Stimulated activated CD4-positive, alpha-beta T cell treated with anti-CD3 and anti-CD28 coated beads, Interleukin-15, amount 100 ng/mL, for 24 hours (primary cell): ENCODE data around the gene LRP2.
"Not testable (repeated sequence)": the region's sequence is repeated elsewhere in the genome, so short reads cannot be mapped to it uniquely, and the experiment has no call there.

Source experiments
- DNase-seq: peaks from one replicate; pipeline ENCODE4 v3.0.0-alpha.2; 2020

LRP2 gene

DNA sequence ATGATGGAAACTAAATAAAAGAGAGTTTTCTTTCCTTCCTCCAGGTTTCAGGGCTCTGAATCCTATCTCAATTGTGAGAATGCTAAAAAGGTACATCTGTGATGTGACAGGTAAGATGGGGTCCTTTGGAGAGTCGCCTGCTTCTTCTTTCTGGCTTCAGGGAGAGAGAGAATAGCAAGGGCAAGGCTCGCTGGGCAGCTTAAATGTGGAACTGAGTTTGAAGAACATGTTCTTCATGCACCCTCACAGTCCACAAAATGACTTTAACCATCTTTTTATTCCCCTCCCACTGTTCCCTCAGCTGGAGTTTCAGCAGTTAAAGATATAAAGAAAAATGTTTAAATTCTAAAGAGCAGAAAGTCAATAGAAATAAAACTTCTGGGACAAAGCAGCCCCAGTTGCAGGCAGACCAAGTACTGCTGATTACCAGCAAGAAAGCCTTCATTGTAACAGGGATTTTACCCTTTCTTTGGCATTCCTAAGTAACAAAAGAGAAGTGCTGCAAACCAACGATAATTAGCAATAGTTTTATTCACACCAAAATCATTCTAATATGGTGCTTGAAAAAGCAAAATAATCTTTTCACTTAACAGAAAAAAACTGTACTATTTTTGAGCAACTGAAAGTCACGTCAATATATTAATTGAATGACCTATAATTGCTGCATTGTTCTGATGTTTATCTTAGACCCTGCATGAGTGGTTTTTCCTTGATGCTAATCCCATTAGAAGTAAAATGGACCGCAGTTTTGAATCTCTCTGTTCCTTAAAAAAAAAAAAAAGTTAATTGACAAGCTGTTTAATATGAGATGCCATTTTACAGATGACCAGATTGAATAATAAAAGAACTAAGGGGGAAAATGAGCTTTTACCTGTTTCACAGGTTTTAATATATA, 61.5 kb downstream of the LRP2 start:
- DNase-seq, result no peak

DNA sequence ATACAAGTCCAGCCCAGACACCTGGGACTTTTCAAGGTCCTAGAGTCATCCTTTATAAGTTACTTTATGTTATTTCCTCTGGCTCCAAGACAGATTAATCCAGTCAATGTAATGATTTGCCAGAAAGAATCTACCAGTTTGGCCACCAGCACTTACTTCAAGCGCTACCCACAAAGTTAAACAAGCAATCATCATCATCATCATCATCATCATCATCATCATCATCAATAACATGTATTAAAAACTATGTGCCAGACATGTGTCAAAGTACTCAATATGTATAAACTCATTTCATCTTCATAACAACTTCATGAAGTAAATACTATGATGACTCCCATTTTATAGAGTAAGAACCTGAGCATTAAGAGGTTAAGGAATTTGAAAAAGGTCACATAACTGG, 64.3 kb downstream of the LRP2 start:
- no peak for DNase-seq

DNA sequence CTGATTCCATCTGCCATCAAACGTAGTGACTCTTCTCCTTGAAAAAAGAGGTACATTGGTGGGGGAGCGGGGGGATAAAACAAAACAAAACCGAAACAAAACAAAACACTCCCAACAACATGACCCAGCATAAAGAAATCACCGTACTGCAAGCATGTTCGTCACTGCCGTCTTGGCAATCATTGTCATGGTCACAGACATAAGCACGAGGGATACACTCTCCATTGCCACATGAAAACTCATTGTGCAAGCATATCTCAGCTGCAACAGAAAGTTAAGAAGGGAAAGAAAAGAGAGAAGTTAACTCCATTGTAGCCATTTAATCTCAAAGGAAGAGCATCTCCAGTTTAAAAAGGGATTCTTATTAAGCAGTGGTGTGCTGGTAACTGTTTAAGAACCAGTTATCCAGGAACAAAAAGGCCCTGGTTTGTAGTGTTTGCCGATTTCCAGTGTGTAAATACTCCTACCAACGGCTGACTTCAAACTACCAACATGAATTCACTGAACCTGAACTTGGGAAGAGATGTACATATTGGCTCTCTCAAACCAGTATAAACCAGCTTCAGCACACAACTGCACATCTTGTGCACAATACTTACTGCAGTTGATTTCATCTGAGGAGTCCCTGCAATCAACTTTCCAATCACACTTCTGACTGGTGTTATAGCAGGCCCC, 68.2 kb downstream of the LRP2 start:
- no peak for DNase-seq

DNA sequence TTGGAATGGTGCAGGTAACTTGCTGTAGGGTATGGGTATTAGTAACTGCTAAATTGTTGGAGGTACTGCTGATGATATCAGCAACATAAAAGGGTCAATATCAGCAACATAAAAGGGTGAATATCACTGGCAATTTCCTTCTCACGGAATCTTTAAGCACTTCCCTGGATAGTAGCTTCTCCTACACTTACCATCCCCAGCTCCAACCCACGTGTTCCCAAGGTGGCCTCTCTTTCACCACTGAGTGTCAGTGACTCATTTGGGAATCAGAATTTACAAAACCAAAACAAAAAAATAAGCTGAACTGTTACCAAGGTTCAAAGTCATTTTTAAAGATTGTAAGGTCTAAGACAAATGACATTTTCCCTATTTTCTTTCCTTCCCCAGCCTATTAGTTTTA, 70.8 kb downstream of the LRP2 start:
- no peak for DNase-seq

DNA sequence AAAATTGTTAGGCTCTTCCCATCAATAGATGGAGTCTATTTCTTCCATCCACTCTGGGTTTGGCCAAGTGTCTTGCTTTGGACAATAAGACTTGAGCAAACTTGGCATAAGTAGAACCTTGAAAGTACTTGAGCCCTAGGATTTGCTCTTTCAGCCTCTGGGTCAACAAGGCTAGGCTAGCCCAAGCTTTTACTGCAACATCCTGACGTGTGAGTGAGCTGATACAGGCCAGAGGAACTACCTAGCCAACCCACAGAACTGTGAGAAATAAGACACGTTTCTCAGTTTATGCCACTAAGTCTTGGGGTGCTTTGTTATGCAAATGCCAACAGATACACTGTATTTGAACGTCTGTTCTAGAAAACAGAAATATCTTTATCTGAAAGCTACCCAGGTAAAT, 71.9 kb downstream of the LRP2 start:
- no peak for DNase-seq

DNA sequence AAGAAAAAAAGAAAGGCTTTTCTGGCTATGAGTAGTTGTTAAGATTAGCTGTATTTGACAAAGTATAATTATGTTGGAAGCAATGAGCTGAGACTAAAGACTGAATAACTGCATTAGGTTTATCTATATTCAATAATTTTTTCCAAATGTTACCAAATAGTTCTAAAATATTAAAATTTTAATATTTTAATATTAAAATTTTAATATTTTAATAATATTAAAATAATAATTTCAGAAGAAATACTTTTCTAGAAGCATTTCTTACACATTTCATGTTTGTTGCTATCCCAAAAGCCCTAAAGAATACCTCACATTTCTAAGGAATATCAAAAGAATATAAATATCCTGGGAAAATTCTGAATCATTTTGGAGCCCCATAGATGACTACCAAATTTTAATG, 74.7 kb downstream of the LRP2 start:
- DNase-seq, result no peak

DNA sequence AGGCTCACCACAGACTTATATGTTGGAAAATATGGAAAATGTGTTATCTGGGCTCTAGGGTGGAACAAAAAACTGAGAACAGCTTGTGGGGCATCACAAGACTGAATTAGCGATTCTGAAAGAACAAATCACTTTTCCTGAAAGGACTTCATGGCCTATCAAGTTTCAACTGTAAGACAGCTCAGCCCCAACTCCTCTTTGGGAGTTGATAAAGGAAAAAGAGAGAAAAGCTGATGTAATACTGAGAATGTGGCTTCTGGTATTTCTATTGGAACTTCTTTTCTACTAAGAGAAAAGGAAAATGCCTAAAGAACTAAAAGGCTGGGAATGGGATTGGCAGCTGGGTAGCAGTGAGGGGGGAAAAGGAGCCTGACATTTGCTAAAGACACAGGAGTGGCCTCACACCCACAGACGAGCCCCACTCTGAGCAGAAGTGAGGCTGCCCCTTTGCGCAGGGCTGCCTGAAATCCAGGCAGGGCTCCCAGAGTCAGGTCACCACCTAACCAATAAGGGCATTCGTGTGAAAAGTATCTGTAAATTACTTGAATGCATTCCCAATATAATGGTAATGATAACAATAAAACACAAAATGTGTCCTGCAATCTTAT, 75.6 kb downstream of the LRP2 start:
- DNase-seq, result no peak

DNA sequence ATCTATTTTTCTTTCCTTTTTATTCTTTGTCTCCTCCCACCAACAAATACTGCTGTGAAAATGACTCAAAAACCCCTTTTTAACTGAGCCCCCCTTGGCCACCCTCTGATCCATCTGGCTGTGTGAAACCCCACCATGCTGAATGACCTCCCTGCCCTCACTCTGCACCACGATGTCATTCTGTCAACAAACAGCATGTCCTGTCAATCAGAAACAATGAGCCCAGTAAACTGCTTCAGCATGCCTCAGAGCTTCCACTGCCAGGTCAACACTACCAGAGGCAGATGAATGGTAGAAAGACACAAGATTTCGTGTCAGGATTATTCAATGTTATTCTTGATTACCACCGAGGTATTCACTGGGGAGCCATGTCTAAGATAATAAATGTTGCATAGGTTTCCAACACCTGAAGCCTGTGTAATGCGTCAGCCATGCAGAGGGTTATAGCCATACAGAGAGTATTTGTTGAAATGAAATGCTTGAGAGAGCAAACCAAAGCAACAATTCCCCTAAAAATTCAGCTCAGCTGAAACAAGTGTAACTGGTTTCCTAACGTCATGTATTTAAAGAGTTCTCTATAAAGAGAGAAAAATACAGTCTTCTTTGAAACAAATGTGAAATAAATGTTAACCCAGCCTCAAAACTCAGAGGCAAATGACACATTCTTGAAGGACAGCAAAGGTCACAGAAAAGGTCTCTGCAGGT, 76.7 kb downstream of the LRP2 start:
- no peak for DNase-seq

DNA sequence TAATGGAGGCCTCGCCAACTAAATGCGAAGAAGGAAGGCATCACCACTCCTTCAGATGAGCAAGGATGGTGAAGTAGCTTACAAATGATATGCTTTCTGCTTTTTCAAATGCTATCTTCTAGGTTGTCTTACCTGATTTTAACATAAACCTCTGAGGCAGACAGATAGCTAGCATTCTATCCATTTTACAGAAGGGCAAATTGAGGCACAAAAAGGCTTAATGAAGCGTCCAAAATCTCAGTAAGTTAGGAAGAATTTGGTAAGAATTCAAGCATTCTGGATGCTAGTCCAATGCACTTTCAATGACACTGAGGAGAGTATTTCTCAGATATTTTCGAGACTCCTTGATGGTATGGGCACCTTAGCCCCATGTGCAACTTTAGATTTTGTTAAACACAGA, 81.8 kb downstream of the LRP2 start:
- no peak for DNase-seq

DNA sequence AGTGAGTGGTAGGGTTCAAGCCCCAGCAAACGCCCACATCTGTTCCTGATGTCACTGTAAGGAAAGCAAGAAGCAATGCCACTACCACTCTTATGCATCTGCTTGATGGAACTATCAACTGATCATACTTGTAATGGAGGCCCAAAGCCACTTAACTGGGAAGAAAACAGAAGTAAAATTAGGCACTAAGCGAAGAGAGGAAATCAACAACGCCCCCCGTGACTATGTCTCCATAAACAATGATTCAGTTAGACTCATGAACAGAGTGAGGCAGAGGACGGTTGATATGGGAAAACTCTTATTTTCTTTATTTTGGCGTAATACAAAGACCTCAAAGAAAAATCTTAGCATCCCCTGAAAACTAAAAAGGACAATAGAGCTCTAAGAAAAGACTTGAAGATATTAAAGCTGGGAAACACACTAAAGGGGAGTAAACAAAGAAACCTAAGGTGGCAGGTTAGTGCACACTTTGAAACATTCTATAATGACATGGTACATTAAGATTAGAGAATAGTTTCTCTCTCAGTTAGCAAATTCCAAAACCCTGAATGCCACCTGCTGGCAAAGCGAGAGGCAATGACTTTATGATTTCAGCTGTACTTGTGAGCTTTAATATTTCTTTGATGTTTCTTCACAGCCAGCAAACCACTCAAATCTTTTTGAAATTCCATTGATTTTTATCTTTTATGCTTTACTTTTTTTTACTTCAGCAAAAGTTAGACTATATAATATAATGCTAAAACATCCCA, 86.5 kb downstream of the LRP2 start:
- DNase-seq, result no peak

DNA sequence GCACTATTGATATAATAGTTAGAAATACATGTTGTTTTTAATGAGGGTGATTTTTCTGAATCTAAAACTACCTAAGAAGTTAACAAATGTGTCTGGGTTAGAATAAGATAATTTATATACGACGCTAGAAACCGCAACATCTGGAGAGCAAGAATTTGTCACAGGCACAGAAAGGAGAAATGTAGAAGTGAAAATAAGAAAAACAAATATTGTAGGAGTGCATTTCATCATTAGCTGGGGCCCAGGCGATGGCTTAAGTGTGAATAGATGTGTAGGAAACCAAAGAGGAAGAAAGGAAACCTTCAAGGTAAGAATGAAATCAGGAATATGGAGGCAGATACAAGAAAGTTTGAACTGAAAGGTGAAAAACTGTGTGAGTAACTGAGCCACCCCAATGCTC, 90.3 kb downstream of the LRP2 start:
- no peak for DNase-seq

DNA sequence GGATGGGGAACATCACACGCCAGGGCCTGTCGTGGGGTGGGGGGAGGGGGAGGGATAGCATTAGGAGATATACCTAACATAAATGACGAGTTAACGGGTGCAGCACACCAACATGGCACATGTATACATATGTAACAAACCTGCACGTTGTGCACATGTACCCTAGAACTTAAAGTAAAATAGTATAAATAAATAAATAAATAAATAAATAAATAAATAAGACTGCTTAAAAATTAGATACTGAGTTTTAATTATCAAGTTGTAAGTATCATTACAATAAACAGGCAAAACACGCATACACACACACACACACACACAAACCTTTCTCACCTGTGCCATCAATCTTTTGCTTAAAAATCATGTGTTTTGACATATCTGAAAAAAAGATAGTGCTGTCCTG, 91.8 kb downstream of the LRP2 start:
- DNase-seq, result not testable (repeated sequence)

DNA sequence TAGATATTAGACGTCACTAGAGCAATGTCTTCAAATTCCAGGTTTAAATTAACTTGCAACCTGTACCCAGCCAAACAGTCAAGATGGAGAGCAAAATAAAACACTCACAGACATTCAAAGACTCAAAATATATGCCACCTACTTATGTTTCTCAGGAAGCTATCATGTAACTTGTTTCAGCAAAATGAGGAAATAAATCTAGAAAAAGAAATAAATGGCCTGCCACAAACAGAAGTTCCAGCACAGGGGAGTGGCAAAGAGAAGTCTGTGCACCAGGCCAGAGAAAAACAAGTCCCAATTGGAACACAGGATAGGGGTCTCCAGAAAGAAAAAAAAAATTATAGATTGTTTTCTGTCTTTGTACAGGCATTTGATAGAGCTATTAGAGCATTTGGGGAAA, 96.7 kb downstream of the LRP2 start:
- no peak for DNase-seq

DNA sequence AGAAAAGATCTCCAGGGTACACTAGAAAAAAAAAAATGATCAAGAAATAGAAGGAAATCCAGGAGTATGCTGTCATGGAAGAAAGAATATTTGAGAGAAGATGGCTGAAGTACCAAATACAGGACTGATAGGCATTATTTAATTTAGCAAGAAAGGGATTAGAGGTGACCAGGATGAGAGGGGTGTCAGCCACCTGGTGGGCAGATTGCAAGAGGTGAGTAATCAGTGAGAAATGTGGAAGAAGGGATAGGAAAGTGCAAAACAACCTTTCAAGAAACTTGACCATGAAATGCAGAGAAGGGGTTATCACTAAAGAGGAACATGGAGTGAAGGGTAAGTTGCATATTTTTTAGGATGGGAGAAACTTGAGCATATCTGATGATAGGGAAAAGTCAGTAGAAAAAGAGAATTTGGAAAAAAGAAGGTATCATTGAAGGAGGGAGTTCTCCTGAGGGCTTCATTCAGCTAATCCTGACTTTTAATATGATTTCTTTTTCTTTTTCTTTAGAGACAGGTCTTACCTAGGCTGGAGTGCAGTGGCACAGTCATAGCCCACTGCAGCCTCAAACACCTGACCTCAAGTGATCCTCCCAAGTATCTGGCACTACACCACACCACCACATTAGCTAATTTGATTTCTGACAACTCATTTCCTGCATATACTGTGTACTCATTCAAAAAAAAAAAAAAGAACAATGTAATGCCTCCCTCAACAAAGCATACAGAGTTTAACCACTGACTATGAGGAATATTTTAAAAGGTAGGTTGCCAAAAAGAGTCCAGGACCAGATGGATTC, 101.3 kb downstream of the LRP2 start:
- DNase-seq, result no peak

DNA sequence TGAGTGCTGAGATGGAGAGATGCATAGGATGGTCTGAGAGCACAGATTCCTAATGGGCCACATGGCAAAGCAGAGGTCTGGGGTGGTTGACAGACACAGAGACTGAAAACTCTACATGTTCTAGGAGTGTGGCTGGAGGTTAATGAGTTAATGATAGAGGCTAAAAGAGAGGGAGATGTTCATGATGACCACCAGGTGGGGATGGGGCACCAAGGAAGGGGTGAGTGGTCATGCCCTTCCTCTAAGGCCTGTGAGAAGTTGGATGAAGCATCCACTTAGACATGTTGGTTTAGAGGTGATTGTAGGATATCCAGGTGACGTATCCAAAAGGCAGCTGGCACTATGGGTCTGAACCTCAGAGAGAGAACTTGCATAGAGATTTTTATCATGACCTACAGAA, 102.1 kb downstream of the LRP2 start:
- no peak for DNase-seq

DNA sequence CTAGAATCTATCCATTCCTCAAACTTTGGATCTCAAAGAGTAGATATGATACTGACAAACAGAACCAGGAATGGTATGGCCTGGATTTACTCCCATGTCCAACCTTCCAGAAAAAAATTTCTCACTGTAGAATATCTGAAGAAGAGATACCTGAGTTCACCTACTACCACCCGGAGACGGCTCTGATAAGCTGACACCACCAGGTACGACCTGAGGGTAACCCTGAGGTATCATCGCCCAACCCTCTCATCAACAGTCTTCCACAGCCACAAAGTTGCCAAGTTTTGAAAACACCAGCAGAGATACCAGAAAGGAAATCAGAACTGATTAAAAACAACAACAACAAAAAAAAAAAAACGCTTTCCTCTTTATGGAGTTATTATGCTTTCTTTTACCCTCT, 102.9 kb downstream of the LRP2 start:
- no peak for DNase-seq

DNA sequence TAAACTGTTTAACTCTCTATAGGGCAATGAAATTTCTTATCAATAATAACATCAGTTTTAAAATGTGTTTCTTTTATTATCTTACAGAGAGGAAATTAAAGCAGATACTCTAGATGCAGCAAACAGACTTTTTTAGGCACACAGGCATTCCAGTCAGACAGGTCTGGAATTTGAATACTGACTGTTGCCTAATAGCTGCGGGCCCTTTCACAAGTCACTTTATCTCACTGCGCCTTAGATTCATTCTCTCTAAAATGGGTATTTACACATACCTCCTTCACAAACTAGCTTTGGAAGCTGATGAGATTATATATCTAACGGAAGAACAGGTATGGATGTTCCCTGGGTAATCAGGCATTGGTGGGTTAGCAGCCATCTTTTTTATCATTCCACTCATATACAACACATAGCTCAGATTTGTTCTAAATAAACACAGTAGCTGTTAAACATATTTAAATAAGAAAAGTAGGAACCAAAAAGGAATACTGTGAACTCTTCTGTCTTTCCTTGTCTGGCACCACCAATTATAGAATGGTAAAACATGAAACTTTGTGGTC, 104.2 kb downstream of the LRP2 start:
- DNase-seq, result no peak

DNA sequence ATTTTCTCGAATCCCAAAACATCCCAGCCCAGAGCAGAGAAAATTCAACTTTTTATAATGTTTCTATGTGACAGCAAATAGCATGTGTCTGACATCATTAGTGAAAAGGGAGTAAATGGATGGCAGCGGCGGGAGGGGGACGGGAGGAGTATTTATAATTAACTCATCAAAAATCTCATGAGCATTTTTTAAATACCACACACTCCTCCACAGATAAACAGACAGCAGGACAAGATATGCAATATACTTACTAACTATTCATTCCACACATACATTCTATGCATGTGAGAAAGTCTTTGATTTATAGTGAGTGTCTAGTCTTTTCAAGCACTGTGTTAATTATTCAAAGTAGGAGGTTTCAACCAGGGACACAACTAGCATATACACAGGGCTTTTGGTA, 107.6 kb downstream of the LRP2 start:
- no peak for DNase-seq

DNA sequence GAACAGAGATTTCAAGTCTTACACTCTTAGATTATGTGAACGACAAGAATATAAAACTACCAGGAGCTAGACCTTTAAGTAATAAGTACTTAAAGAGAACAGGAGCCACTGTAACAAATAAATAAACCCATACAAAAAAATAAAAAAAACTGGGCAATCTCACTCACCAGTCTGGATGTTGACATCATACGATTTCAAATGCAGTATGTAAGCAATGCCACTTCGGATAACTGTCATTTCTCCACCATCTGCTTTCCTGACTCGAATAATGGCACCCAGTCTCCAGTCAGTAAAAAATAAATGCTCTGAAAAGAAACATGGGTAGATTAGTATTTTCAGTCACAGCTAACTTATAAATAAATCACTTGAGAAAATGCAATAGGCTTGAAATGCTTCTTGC, 115.1 kb downstream of the LRP2 start:
- no peak for DNase-seq

DNA sequence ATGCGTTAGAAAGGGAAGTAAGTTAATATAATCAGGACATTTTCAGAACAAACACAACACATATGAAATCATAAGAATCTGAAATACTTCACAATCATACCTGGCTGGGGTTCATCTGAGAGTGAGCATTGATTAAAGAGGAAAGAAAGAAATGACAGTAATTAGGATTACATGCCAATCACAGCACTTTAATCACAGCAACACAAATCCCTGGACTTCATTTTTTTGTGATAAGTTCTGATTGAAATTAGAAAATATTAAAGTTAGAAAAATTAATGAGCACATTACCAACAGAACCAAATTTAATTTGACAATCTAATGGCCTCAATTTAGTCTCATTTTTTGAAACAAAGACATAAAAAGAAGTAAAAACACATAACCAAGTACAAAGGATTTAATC, 121.9 kb downstream of the LRP2 start:
- DNase-seq, result no peak

DNA sequence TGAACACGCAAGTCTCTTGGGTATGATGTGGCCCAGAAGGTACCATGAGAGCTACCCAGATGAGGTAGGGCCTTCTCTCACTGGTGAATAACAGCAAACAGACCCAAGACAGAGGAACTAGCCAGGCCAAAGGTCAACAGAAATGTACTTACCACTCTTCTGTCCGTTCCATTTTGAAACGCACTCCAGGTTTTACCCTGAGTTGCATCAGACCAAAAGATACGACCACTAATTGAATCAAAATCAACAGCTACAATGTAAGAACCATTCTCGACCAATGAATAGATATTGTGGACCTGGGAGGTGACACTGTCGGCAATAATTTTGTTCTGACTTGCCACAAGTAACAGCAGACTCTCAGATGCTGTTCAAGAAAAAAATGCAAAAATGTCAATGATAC, 124.4 kb downstream of the LRP2 start:
- no peak for DNase-seq

DNA sequence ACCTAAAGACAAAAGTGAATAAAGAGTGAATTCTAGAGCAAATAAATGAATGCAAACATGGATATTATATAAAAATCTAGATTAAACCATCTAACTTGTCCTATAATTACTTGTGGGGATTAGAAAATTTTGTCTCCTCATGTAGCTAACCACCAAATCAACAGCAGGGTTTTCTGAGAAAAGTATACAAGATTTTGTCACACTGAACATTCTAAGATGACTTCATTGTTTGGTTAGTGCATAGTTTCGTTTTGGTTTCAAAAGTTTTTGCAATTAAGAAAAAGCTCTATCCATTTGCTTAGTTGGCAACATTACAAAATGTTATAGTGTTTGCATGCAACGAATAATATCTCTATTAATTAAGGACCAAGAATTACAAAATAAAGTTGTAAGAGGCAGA, 125.0 kb downstream of the LRP2 start:
- no peak for DNase-seq
